ENCODE data around the gene BTAF1.
"Not testable (repeated sequence)": the region's sequence is repeated elsewhere in the genome, so short reads cannot be mapped to it uniquely, and the experiment has no call there.

The BTAF1 gene

DNA sequence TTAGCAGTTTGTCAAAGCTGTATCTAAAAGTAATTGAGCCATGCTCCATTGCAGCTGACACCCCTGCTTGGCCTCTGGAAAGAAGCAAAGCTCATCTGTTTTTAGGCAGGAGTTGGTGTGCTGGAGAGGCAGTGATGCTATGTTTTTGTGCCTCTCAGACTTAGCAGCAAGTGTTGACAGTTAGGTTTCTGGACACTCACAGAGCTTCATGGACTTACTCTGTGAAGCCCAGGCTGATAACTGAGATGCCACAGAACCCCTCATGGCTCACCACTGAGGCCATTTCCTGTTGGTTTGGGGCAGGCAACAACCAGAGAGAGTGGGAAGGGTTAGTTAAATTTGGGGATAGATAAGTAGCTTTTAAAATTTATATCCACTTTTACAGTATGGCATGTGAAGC, 59.8 kb downstream of the BTAF1 start:
- Mint-ChIP-seq H3K4me3 (no peak overlapping the region), H3K27me3 (no peaks in the 10 kb centered on the region), H3K9me3 (ENCODE audit: low read depth) (no peaks in the 10 kb centered on the region), H3K4me1 (ENCODE audit: low read depth) (peaks cover 25% of the 10 kb centered on the region), H3K36me3 (peaks cover 37% of the 10 kb centered on the region), H3K27ac (peak overlapping the region; percentile 5)

DNA sequence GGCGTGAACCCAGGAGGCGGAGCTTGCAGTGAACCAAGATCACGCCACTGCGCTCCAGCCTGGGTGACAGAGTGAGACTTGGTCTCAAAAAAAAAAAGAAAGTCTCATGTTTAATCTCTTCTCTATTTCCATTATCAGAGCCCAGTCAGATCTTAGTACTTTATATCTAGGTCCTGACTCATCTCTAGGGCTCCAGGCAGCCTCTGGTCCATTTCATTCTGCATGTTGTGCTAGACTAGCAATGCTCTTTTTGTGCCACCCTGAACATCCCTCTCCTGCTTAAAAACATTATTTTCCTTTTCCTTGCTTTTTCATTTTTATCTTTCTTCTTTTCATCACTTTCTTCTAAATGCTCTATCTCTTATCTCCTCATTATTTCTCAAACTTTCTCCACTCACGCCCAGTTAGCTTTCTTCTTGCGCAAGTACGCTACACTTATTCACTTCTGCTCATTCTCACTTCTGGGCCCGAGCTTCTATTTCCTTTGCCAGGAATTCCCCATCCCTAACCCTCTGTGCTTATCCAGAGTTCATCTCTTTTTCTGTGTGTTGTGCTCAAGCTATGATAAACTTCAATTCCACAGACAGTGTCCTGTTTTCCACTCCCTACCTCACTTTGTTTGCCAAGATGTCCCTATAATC, 63.9 kb downstream of the BTAF1 start:
- H3K9me3 Mint-ChIP-seq (ENCODE audit: low read depth), result no peaks in the 10 kb centered on the region
- no peaks in the 10 kb centered on the region for H3K27me3 Mint-ChIP-seq
- peaks cover 18% of the 10 kb centered on the region for H3K4me1 Mint-ChIP-seq (ENCODE audit: low read depth)
- peak overlapping the region; percentile 51 for H3K27ac Mint-ChIP-seq
- peaks cover 32% of the 10 kb centered on the region for H3K36me3 Mint-ChIP-seq
- H3K4me3 Mint-ChIP-seq, result no peak overlapping the region

DNA sequence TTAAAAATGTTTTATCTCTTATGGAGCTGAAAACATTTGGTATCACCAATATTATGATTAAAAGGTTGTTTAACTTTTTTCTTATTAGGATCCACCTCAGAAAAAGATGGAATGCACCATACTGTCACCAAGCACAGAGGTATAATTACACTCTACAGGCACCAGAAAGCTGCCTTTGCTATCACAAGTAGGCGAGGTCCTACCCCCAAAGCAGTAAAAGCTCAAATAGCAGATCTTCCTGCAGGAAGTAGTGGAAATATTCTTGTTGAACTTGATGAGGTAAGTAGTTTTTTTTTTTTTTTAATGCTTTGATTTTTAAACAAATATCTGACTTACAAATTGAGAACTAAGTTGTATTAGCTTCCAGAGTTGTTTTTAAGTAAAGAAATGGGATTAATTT, 68.5 kb downstream of the BTAF1 start:
- no peaks in the 10 kb centered on the region for H3K9me3 Mint-ChIP-seq (ENCODE audit: low read depth)
- H3K4me3 Mint-ChIP-seq, result no peak overlapping the region
- H3K27ac Mint-ChIP-seq, result no peak overlapping the region
- peaks cover 14% of the 10 kb centered on the region for H3K36me3 Mint-ChIP-seq
- H3K27me3 Mint-ChIP-seq, result no peaks in the 10 kb centered on the region
- H3K4me1 Mint-ChIP-seq (ENCODE audit: low read depth), result peaks cover 4% of the 10 kb centered on the region

DNA sequence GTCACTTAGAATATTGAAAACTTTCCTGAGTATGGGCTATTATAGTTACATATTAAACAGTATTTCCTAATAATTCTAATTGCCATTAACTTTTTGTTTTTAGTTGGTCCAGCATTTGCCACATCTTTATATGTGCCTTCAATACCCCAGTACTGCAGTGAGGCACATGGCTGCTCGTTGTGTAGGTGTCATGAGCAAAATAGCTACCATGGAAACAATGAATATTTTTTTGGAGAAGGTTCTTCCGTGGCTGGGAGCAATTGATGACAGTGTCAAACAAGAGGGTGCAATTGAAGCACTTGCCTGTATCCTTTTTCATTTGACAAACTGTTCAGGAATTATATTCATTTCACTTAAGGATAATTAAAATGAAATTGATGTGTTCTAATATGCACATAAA, 72.7 kb downstream of the BTAF1 start:
- peaks cover 26% of the 10 kb centered on the region for H3K36me3 Mint-ChIP-seq
- H3K27ac Mint-ChIP-seq, result no peak overlapping the region
- peaks cover 4% of the 10 kb centered on the region for H3K9me3 Mint-ChIP-seq (ENCODE audit: low read depth)
- no peaks in the 10 kb centered on the region for H3K27me3 Mint-ChIP-seq
- H3K4me1 Mint-ChIP-seq (ENCODE audit: low read depth), result no peaks in the 10 kb centered on the region
- H3K4me3 Mint-ChIP-seq, result no peak overlapping the region

DNA sequence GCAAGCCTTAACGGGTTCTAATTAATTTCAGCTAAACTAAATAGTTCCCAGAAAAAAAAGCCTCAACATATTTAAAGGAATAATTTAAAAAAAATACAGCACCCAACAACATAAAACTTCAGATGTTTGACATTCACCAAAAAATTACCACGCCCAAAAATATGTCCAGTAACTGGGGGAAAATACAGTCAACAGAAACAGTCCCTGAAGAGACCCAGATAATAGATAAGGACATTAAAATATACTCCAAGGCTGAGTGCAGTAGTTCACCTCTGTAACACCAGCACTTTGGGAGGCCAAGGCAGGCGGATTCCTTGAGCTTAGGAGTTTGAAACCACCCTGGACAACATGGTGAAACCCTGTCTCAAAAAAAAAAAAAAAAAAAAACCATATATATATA, 78.0 kb downstream of the BTAF1 start:
- no peak overlapping the region for H3K4me3 Mint-ChIP-seq
- H3K27me3 Mint-ChIP-seq, result no peaks in the 10 kb centered on the region
- H3K27ac Mint-ChIP-seq, result no peak overlapping the region
- H3K9me3 Mint-ChIP-seq (ENCODE audit: low read depth), result peaks cover 4% of the 10 kb centered on the region
- no peaks in the 10 kb centered on the region for H3K4me1 Mint-ChIP-seq (ENCODE audit: low read depth)
- peaks cover 50% of the 10 kb centered on the region for H3K36me3 Mint-ChIP-seq

DNA sequence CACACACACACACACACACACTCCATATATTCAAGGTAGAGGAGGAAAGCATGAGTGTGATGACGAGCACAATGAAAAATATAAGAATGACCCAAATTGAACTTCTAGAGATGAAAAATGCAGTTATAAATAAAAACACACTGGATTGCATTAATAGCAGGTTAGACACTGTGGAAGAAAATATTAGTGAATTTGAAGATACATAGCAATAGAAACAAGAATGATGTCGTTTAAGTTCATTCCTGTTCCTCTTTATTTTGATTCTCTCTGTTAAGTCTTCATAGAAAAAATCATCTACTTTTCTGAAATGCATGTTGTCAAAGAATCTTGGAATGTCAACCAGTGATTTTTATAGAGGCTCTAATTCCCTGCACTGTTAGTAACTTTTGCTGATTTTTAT, 78.4 kb downstream of the BTAF1 start:
- Mint-ChIP-seq H3K36me3 (peaks cover 50% of the 10 kb centered on the region), H3K27me3 (no peaks in the 10 kb centered on the region)

DNA sequence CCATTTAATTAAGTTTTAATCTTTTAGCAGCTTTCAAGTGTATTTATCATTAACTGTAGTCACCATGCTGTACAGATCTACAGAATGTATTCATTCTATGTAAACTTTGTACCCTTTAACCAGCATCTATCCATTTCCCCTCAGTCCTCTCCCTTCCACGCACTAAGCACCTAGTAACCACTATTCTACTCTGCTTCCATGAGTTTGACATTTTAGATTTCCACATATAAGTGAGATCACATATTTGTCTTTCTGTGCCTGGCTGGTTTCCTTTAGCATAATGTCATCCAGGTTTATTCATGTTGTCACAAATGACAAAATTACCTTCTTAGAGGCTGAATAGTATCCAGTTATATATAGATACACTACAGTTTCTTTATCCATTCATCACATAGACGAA, 79.7 kb downstream of the BTAF1 start:
- Mint-ChIP-seq H3K27ac (no peak overlapping the region), H3K4me3 (no peak overlapping the region), H3K36me3 (peaks cover 43% of the 10 kb centered on the region), H3K4me1 (ENCODE audit: low read depth) (peaks cover 2% of the 10 kb centered on the region), H3K27me3 (no peaks in the 10 kb centered on the region), H3K9me3 (ENCODE audit: low read depth) (peaks cover 4% of the 10 kb centered on the region)

More for the DNA sequence above, 78.4 kb downstream of the BTAF1 start:
- Mint-ChIP-seq H3K4me3 (no peak overlapping the region), H3K27ac (no peak overlapping the region), H3K9me3 (ENCODE audit: low read depth) (peaks cover 4% of the 10 kb centered on the region), H3K4me1 (ENCODE audit: low read depth) (no peaks in the 10 kb centered on the region)

DNA sequence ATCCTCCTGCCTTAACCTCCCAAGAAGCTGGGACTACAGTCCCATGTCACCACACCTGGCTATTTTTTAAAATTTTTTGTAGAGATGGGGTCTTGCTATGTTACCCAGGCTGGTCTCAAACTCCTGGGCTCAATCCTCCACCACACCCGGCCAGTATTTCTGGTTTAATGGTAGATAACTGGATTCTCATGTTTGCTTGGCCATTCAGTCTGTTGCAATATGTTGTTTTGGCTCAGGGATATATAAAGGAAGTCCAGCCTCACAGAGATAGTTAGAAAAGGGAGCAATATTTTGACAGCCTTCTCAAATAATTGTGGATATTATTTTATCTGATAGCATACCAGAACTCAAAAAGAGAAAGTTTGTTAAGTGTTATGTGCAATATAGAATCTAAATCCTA, 82.4 kb downstream of the BTAF1 start:
- no peak overlapping the region for H3K27ac Mint-ChIP-seq
- no peak overlapping the region for H3K4me3 Mint-ChIP-seq
- H3K36me3 Mint-ChIP-seq, result peaks cover 39% of the 10 kb centered on the region
- H3K9me3 Mint-ChIP-seq (ENCODE audit: low read depth), result peaks cover 1% of the 10 kb centered on the region
- H3K4me1 Mint-ChIP-seq (ENCODE audit: low read depth), result peaks cover 5% of the 10 kb centered on the region
- H3K27me3 Mint-ChIP-seq, result no peaks in the 10 kb centered on the region

DNA sequence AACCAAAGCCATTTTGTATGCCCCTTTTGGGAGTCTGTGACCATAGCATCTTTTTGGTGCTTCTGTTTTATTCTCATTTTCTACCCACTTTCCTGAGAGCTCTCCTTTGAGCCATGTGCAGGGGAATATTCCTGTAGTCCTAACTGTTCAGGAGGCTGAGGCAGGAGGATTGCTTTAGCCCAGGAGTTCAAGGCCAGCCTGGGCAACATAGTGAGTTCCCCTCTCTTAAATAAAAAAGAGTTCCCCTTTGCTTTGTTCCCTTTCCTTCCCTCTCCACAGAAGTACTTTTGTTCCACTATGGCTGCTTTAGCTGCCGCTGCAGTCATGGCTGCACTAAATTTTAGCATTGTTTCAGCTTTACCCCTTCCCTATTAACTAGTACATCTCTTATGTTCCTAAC, 85.9 kb downstream of the BTAF1 start:
- peaks cover 34% of the 10 kb centered on the region for H3K36me3 Mint-ChIP-seq
- peaks cover 10% of the 10 kb centered on the region for H3K4me1 Mint-ChIP-seq (ENCODE audit: low read depth)
- no peaks in the 10 kb centered on the region for H3K27me3 Mint-ChIP-seq
- no peak overlapping the region for H3K27ac Mint-ChIP-seq
- no peak overlapping the region for H3K4me3 Mint-ChIP-seq
- no peaks in the 10 kb centered on the region for H3K9me3 Mint-ChIP-seq (ENCODE audit: low read depth)

DNA sequence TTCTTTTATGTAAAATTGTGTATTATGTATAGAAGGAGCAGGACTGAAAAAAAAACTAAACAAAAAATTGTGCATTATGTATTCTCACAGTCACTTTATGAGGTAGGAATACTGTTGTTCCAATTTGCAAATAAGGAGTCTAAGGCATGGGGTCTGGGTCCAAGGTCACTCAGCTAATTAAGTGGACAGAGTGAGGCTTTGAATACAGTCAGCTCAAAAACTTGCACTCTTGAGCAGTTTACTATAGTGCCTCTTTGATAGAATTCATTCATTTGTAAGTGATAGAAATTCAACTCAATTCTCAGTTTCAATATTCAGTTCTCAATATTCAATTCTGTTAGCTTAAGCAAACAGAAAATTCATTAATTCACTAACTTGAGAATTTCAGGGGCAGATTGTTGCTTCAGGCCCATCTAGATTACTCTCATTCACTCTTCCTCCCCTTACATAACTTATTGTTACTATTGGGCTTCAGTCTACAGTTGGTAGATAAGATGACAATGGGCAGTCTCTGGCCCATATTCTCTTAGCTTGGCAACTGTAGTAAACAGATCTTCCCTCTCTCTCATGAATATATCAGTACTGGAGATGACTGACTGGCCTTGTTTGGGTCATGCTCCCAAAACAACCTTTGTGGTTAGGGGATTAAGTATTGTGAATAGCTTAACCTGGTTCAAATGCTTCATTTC, 86.6 kb downstream of the BTAF1 start:
- peaks cover 29% of the 10 kb centered on the region for H3K36me3 Mint-ChIP-seq
- H3K9me3 Mint-ChIP-seq (ENCODE audit: low read depth), result no peaks in the 10 kb centered on the region
- H3K27me3 Mint-ChIP-seq, result no peaks in the 10 kb centered on the region

DNA sequence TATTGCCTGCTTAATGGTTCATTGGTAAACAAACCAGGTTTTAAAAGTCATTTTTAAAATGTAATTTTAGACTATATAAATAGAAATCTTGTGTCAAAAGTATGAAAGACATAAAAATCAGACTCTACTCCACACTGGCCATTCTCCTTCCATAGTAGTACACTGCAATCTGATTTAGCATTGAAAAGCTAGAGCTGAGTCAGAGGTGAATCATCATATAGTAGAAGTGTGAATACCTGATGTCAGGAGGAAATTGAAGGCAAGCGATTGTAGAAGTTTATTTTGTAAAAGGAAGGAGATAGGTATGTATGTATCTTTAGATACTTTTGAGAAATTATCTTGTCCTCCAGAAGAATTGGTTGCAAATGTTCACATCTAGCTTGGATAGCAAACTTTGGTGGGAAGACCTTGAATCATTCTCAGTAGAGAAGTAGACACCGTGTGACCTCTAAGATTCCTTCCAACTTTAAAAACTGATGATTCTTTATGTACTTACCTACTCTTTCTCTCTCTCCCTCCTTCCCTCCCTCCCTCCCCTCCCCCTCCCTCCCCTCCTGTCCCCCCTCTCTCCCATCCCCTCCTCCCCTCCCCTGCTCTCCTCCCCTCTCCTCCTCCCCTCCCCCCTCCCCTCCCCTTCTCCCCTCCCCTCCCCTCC, 88.1 kb downstream of the BTAF1 start:
- H3K27ac Mint-ChIP-seq, result no peak overlapping the region
- no peaks in the 10 kb centered on the region for H3K27me3 Mint-ChIP-seq
- no peak overlapping the region for H3K4me3 Mint-ChIP-seq
- H3K36me3 Mint-ChIP-seq, result peaks cover 28% of the 10 kb centered on the region
- H3K9me3 Mint-ChIP-seq (ENCODE audit: low read depth), result no peaks in the 10 kb centered on the region
- H3K4me1 Mint-ChIP-seq (ENCODE audit: low read depth), result peaks cover 10% of the 10 kb centered on the region

More for the DNA sequence above, 86.6 kb downstream of the BTAF1 start:
- Mint-ChIP-seq H3K4me3 (no peak overlapping the region), H3K4me1 (ENCODE audit: low read depth) (peaks cover 10% of the 10 kb centered on the region), H3K27ac (no peak overlapping the region)

DNA sequence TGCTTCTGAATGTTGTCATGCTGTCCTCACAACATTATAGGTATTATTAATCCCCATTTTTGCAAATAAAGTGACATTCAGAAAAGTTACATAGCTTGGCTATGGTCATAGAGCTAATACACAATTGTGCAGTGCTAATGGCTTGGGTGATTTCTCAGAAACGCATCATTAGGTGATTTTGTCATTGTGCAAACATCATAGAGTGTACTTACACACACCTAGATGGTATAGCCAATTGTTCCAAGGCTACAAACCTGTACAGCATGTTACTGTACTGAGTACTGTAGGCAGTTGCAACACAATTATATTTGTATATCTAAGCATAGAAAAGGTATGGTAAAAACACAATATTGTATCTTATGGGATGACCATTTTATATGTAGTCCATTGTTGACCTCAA, 91.0 kb downstream of the BTAF1 start:
- Mint-ChIP-seq H3K4me3 (no peak overlapping the region), H3K36me3 (peaks cover 34% of the 10 kb centered on the region), H3K4me1 (ENCODE audit: low read depth) (peaks cover 6% of the 10 kb centered on the region), H3K27me3 (no peaks in the 10 kb centered on the region), H3K27ac (no peak overlapping the region), H3K9me3 (ENCODE audit: low read depth) (no peaks in the 10 kb centered on the region)

DNA sequence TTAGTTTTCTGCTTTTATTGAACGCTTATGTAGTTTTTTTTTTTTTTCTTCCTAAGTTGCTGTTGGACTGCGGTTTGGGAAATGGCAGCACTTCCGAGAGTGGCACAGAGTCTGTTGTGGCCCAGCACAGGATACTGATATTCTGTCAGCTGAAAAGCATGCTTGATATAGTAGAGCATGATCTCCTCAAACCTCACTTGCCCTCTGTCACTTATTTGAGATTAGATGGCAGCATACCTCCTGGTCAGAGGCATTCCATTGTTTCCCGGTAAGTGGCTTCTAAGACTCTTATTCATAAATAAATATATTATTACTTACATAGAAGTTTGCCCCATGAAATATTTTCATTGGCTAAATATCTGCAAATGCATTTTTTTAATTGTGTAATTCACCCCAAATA, 101.1 kb downstream of the BTAF1 start:
- no peaks in the 10 kb centered on the region for H3K9me3 Mint-ChIP-seq (ENCODE audit: low read depth)
- H3K4me1 Mint-ChIP-seq (ENCODE audit: low read depth), result no peaks in the 10 kb centered on the region
- no peaks in the 10 kb centered on the region for H3K27me3 Mint-ChIP-seq
- no peak overlapping the region for H3K27ac Mint-ChIP-seq
- H3K36me3 Mint-ChIP-seq, result peaks cover 17% of the 10 kb centered on the region
- H3K4me3 Mint-ChIP-seq, result no peak overlapping the region

DNA sequence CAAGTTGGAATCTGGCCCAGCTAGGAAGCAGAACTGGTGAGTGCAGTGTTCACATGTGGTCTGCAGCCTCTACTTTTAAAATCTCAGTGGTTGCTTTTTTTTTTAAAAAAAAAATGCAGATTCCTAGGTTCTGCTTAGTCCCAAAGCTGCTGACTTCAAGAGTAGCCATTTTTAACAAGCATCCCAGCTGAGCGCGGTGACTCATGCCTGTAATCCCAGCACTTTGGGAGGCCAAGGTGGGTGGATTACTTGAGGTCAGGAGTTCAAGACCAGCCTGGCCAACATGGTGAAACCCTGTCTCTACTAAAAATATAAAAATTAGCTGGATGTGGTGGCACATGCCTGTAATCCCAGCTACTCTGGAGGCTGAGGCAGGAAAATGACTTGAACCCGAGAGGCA, 101.8 kb downstream of the BTAF1 start:
- H3K27ac Mint-ChIP-seq, H3K4me3 Mint-ChIP-seq, H3K27me3 Mint-ChIP-seq: not testable (repeated sequence)

DNA sequence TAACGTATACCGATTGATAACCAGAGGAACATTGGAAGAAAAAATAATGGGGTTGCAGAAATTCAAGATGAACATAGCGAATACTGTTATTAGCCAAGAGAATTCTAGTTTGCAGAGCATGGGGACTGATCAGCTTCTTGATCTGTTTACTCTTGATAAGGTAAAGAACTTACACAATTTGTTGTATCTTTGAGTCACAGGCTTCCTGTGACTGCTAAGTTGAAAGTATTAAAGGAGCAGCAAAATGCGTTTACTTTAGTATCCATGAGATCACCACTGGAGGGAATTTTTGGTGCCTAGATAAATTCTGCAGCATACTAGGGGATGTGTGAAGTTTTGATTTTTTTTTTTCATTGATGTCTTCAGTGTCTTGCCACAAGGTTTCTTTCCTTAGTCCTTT, 103.6 kb downstream of the BTAF1 start:
- no peaks in the 10 kb centered on the region for H3K9me3 Mint-ChIP-seq (ENCODE audit: low read depth)
- peaks cover 17% of the 10 kb centered on the region for H3K36me3 Mint-ChIP-seq
- no peak overlapping the region for H3K4me3 Mint-ChIP-seq
- H3K4me1 Mint-ChIP-seq (ENCODE audit: low read depth), result no peaks in the 10 kb centered on the region
- H3K27me3 Mint-ChIP-seq, result no peaks in the 10 kb centered on the region
- no peak overlapping the region for H3K27ac Mint-ChIP-seq

More for the DNA sequence above, 101.8 kb downstream of the BTAF1 start:
- H3K4me1 Mint-ChIP-seq (ENCODE audit: low read depth); H3K9me3 Mint-ChIP-seq (ENCODE audit: low read depth): not testable (repeated sequence)
- peaks cover 17% of the 10 kb centered on the region for H3K36me3 Mint-ChIP-seq

All from activated naive CD8-positive, alpha-beta T cell (primary cell).